ENCODE data around the gene SLC6A18.
A peak's percentile ranks its signal among the peaks of the same experiment; 100 is the strongest.
"Not testable (repeated sequence)": the region's sequence is repeated elsewhere in the genome, so short reads cannot be mapped to it uniquely, and the experiment has no call there.

Gene SLC6A18

GRCh38 chr5:1290956-1291355 lies 65.8 kb downstream of the SLC6A18 start:
- DNase-seq (ENCODE audit: low read depth, low spot score): not testable (repeated sequence)

- no peak for DNase-seq (ENCODE audit: low read depth, low spot score)
Observed at GRCh38 chr5:1291611-1292080, 66.5 kb downstream of the SLC6A18 start.

- no peak for DNase-seq (ENCODE audit: low read depth, low spot score)
Observed at GRCh38 chr5:1292139-1292538, 67.0 kb downstream of the SLC6A18 start.

- DNase-seq (ENCODE audit: low read depth, low spot score): no peak
Observed at GRCh38 chr5:1292846-1293415, 67.8 kb downstream of the SLC6A18 start.

- DNase-seq (ENCODE audit: low read depth, low spot score): no peak
Observed at GRCh38 chr5:1293416-1294205, 68.4 kb downstream of the SLC6A18 start.

GRCh38 chr5:1294206-1294834 lies 69.1 kb downstream of the SLC6A18 start:
- peak; percentile 43 for DNase-seq (ENCODE audit: low read depth, low spot score)

GRCh38 chr5:1294835-1295649 lies 69.9 kb downstream of the SLC6A18 start, which contains the start of gene TERT:
TSS of gene TERT (minus strand) at chr5:1295068. CDS start at chr5:1294989, 79 bp downstream.
- peak; percentile 39 for DNase-seq (ENCODE audit: low read depth, low spot score)

GRCh38 chr5:1295650-1296037 lies 70.5 kb downstream of the SLC6A18 start:
- no peak for DNase-seq (ENCODE audit: low read depth, low spot score)

Data from ELF-1 (cell line).